ENCODE results near the gene INSL6. TPM values are rescaled to one million over a fixed set of nuclear protein-coding genes. Genes with fewer than 3 reads are reported as not detected.

INSL6 gene
- not detected for total RNA-seq

GRCh38 chr9:5185220-5185840, at the start of gene INSL6:
Gene INSL6 (minus strand): TSS chr9:5185639. CDS start chr9:5185602, 37 bp downstream.

GRCh38 chr9:5231212-5231611, 45.8 kb upstream of the INSL6 start, which contains the start of gene INSL4:
Gene INSL4 (plus strand): TSS chr9:5231419. CDS start chr9:5231524, 105 bp downstream.

Small RNAs within 50 kb of the gene (small RNA-seq; reads per million reads assigned to genes)
- not detected for gene AL133547.1

Other genes starting within 250 kb of the INSL6 start
- 35.5 TPM for gene JAK2, start 200.4 kb downstream of the INSL6 start, total RNA-seq
- gene INSL4, start 45.8 kb upstream of the INSL6 start, total RNA-seq = not detected
- gene RLN2, start 119.1 kb upstream of the INSL6 start, total RNA-seq = 1.4 TPM
- not detected for gene RLN1, start 154.2 kb upstream of the INSL6 start, total RNA-seq